K562 (cell line): ENCODE data around the gene LRP10. TPM values are rescaled to one million over a fixed set of nuclear protein-coding genes. Genes with fewer than 3 reads are reported as not detected.

Experiments used
- EP400 ChIP-seq: fragments of 450-650 bp; IDR thresholded peaks from 2 replicates; pipeline ENCODE4 v1.6.1; 2017; ENCODE audit warnings: antibody characterized with exemption, mild to moderate bottlenecking, moderate library complexity
- KDM2B ChIP-seq: fragments of 250-450 bp; sonication (Bioruptor Pico); IDR thresholded peaks from 2 replicates; pipeline ENCODE4 v1.8.0; 2021; ENCODE audit warnings: mild to moderate bottlenecking, moderate library complexity
- KLF16 ChIP-seq: IDR thresholded peaks from 2 replicates; pipeline ENCODE4 v1.6.1; 2016; ENCODE audit warnings: antibody characterized with exemption
- NCOA2 ChIP-seq, 2 experiments: fragments of 450-650 bp; IDR thresholded peaks; 2 replicates each; pipeline ENCODE4 v1.6.1; 2018; ENCODE audit warnings: mild to moderate bottlenecking in 2 of 2, moderate library complexity in 1 of 2; ENCODE audit not compliant: partially characterized antibody in 2 of 2
- TAF1 ChIP-seq: IDR thresholded peaks from 2 replicates; pipeline ENCODE4 v1.6.1; 2011; ENCODE audit warnings: mild to moderate bottlenecking, low read length, moderate library complexity; ENCODE audit not compliant: insufficient read depth, control insufficient read depth, severe bottlenecking; ENCODE audit errors: extremely low read depth
- TAF7 ChIP-seq: fragments of 450-650 bp; IDR thresholded peaks from 2 replicates; pipeline ENCODE4 v1.6.1; 2016; ENCODE audit warnings: missing genetic modification characterization, missing compliant biosample characterization
- TCF7 ChIP-seq: sonication (generic); IDR thresholded peaks from 2 replicates; pipeline ENCODE4 v1.6.1; 2016; ENCODE audit warnings: antibody characterized with exemption, borderline replicate concordance
- ZC3H4 ChIP-seq: sonication (generic); formaldehyde crosslinking; IDR thresholded peaks from 2 replicates; pipeline ENCODE4 v1.9.0; 2021; ENCODE audit warnings: missing genetic modification reagents, borderline replicate concordance
- polyA plus RNA-seq, 8 experiments: library from polyadenylated mRNA; depleted of rRNA in 4 of 8; stranded (reverse) in 5 of 8; unstranded in 3 of 8; fragments of >200 nt; fragmentation: Nextera tagmentation in 2 of 8; fragmentation: Illumina TruSeq in 1 of 8; extraction: Ambion mirVana in 2 of 8; extraction: Trizol in 1 of 8; gene quantifications; 2 replicates each; pipeline versions ENCODE4 v1.2.1 to v1.2.3, GENCODE V29; 2011 to 2014; ENCODE audit warnings: inconsistent platforms in 1 of 8, missing spikeins in 1 of 8
- total RNA-seq, 7 experiments: library from RNA; depleted of rRNA in 6 of 7; stranded (reverse); fragments of >200 nt in 6 of 7; fragmentation: Illumina TruSeq in 2 of 7; extraction: Trizol in 2 of 7; gene quantifications; 2 replicates each; pipeline versions ENCODE4 v1.2.1 to v1.2.3, GENCODE V29; 2011 to 2021; ENCODE audit warnings: low replicate concordance in 1 of 7
- TF ChIP-seq, protein P1 (sequence below): fragments of 250-450 bp; sonication (Bioruptor Pico); IDR thresholded peaks from 2 replicates; pipeline ENCODE4 v1.5.1; 2021; ENCODE audit warnings: mild to moderate bottlenecking
- TF ChIP-seq, protein P2 (sequence below): sonication (generic); formaldehyde crosslinking; IDR thresholded peaks from 2 replicates; pipeline ENCODE4 v1.8.0; 2022; ENCODE audit warnings: mild to moderate bottlenecking, missing genetic modification reagents
- TF ChIP-seq, protein P3 (sequence below), 3 experiments: fragments of 200-800 bp in 1 of 3; fragments of 250-450 bp in 1 of 3; fragments of 450-650 bp in 1 of 3; sonication (Bioruptor Pico) in 1 of 3; sonication (Bioruptor generic) in 1 of 3; formaldehyde crosslinking in 1 of 3; IDR thresholded peaks; 2 replicates each; pipeline versions ENCODE4 v1.6.1 to v1.8.0; 2016 to 2022; ENCODE audit warnings: mild to moderate bottlenecking in 2 of 3, missing genetic modification characterization in 2 of 3, missing compliant biosample characterization in 1 of 3, moderate library complexity in 1 of 3
- TF ChIP-seq, protein P4 (sequence below): fragments of 250-450 bp; sonication (Bioruptor Pico); IDR thresholded peaks from 2 replicates; pipeline ENCODE4 v1.5.0; 2021
- TF ChIP-seq, protein P5 (sequence below): fragments of 250-450 bp; sonication (Bioruptor Pico); IDR thresholded peaks from 2 replicates; pipeline ENCODE4 v1.4.0; 2020; ENCODE audit warnings: mild to moderate bottlenecking, moderate library complexity
- TF ChIP-seq, protein P6 (sequence below): IDR thresholded peaks from 2 replicates; pipeline ENCODE4 v1.6.1; 2014; ENCODE audit warnings: antibody characterized with exemption

LRP10 gene
- total and polyA plus RNA-seq, 9 of the 15 experiments (the other 6 are each of a cell fraction or from before 2014, with no cell fraction given) = 1.3 to 45.5 (median 10.9) TPM

DNA sequence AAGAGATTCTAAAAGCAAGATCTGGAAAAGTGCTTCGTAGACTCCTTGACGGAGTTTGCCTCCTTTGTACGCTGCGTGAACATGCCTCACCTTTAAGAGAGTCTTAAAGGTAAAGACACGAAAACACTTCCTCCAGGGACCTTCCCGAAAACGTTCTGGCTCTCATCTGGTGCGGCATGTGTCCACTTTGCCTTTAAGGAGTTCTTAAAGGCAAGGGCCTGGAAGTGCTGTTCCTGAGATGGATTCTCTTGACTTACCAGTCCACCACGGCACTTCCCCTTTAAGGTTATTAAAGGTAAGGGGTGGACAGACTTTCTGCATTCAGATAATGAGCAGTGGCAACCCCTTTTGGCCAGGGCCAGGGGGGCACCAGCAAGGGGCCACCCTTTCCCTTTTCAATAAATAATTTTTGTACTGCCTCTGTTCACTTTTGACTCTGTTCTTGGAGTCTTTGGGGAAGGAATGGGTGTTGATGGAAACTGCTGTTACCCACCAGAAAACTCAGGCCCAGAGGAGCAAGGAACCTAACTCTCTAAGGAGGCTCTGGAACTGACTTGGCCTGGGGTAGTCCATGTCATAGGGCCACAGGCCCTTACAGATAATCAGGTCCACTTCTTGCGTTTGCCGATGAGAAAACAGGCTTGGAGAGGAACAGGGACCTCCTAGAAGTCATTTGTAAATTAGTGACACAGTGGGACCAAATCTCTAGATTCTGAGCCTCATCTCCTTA is 15.9 kb downstream of the LRP10 start (continued):
- no peak for TF ChIP-seq KLF16
- TF ChIP-seq, protein P1, sequence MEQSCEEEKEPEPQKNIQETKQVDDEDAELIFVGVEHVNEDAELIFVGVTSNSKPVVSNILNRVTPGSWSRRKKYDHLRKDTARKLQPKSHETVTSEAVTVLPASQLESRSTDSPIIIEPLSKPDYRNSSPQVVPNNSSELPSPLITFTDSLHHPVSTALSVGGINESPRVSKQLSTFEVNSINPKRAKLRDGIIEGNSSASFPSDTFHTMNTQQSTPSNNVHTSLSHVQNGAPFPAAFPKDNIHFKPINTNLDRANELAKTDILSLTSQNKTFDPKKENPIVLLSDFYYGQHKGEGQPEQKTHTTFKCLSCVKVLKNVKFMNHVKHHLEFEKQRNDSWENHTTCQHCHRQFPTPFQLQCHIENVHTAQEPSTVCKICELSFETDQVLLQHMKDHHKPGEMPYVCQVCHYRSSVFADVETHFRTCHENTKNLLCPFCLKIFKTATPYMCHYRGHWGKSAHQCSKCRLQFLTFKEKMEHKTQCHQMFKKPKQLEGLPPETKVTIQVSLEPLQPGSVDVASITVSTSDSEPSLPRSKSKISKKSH (CRISPR knock-in tag) = no peak
- no peak for TF ChIP-seq TAF1
- no peak for TF ChIP-seq TCF7
- TF ChIP-seq, protein P2, sequence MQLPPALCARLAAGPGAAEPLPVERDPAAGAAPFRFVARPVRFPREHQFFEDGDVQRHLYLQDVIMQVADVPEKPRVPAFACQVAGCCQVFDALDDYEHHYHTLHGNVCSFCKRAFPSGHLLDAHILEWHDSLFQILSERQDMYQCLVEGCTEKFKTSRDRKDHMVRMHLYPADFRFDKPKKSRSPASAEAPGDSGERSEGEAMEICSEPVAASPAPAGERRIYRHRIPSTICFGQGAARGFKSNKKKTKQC (CRISPR knock-in tag) = no peak
- TF ChIP-seq, protein P3, sequence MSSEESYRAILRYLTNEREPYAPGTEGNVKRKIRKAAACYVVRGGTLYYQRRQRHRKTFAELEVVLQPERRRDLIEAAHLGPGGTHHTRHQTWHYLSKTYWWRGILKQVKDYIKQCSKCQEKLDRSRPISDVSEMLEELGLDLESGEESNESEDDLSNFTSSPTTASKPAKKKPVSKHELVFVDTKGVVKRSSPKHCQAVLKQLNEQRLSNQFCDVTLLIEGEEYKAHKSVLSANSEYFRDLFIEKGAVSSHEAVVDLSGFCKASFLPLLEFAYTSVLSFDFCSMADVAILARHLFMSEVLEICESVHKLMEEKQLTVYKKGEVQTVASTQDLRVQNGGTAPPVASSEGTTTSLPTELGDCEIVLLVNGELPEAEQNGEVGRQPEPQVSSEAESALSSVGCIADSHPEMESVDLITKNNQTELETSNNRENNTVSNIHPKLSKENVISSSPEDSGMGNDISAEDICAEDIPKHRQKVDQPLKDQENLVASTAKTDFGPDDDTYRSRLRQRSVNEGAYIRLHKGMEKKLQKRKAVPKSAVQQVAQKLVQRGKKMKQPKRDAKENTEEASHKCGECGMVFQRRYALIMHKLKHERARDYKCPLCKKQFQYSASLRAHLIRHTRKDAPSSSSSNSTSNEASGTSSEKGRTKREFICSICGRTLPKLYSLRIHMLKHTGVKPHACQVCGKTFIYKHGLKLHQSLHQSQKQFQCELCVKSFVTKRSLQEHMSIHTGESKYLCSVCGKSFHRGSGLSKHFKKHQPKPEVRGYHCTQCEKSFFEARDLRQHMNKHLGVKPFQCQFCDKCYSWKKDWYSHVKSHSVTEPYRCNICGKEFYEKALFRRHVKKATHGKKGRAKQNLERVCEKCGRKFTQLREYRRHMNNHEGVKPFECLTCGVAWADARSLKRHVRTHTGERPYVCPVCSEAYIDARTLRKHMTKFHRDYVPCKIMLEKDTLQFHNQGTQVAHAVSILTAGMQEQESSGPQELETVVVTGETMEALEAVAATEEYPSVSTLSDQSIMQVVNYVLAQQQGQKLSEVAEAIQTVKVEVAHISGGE (CRISPR knock-in tag; IDR thresholded peaks at IDR 0.05) = peak in 1 of 3 experiments; percentile 11; a peak in 1 of 6 replicates
- TF ChIP-seq, protein P4, sequence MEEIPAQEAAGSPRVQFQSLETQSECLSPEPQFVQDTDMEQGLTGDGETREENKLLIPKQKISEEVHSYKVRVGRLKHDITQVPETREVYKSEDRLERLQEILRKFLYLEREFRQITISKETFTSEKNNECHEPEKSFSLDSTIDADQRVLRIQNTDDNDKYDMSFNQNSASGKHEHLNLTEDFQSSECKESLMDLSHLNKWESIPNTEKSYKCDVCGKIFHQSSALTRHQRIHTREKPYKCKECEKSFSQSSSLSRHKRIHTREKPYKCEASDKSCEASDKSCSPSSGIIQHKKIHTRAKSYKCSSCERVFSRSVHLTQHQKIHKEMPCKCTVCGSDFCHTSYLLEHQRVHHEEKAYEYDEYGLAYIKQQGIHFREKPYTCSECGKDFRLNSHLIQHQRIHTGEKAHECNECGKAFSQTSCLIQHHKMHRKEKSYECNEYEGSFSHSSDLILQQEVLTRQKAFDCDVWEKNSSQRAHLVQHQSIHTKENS (CRISPR knock-in tag) = no peak
- TF ChIP-seq KDM2B (CRISPR knock-in tag) = no peak
- TF ChIP-seq, protein P5, sequence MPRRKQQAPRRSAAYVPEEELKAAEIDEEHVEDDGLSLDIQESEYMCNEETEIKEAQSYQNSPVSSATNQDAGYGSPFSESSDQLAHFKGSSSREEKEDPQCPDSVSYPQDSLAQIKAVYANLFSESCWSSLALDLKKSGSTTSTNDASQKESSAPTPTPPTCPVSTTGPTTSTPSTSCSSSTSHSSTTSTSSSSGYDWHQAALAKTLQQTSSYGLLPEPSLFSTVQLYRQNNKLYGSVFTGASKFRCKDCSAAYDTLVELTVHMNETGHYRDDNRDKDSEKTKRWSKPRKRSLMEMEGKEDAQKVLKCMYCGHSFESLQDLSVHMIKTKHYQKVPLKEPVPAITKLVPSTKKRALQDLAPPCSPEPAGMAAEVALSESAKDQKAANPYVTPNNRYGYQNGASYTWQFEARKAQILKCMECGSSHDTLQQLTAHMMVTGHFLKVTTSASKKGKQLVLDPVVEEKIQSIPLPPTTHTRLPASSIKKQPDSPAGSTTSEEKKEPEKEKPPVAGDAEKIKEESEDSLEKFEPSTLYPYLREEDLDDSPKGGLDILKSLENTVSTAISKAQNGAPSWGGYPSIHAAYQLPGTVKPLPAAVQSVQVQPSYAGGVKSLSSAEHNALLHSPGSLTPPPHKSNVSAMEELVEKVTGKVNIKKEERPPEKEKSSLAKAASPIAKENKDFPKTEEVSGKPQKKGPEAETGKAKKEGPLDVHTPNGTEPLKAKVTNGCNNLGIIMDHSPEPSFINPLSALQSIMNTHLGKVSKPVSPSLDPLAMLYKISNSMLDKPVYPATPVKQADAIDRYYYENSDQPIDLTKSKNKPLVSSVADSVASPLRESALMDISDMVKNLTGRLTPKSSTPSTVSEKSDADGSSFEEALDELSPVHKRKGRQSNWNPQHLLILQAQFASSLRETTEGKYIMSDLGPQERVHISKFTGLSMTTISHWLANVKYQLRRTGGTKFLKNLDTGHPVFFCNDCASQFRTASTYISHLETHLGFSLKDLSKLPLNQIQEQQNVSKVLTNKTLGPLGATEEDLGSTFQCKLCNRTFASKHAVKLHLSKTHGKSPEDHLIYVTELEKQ (CRISPR knock-in tag) = no peak
- peak; percentile 24 for TF ChIP-seq EP400
- no peak for TF ChIP-seq ZC3H4
- TF ChIP-seq NCOA2 (IDR thresholded peaks at IDR 0.05; ENCODE audit: partially characterized antibody in 2 of 2) = no peak
- TF ChIP-seq, protein P6, sequence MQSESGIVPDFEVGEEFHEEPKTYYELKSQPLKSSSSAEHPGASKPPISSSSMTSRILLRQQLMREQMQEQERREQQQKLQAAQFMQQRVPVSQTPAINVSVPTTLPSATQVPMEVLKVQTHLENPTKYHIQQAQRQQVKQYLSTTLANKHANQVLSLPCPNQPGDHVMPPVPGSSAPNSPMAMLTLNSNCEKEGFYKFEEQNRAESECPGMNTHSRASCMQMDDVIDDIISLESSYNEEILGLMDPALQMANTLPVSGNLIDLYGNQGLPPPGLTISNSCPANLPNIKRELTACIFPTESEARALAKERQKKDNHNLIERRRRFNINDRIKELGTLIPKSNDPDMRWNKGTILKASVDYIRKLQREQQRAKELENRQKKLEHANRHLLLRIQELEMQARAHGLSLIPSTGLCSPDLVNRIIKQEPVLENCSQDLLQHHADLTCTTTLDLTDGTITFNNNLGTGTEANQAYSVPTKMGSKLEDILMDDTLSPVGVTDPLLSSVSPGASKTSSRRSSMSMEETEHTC = no peak
- TF ChIP-seq TAF7 = no peak
